ENCODE results near the gene MUC5B. TPM values are rescaled to one million over a fixed set of nuclear protein-coding genes. Genes with fewer than 3 reads are reported as not detected.
"Not testable (repeated sequence)": the region's sequence is repeated elsewhere in the genome, so short reads cannot be mapped to it uniquely, and the experiment has no call there.

MUC5B gene
- total RNA-seq, 1 donor from 2014 or later = not detected

- H3K36me3 Mint-ChIP-seq (ENCODE audit: insufficient read depth) = no peaks in the 10 kb centered on the region
- H3K4me3 Mint-ChIP-seq (ENCODE audit: low read depth) = no peak overlapping the region
- DNase-seq (ENCODE audit: low spot score, unreplicated experiment) = no peak
- H3K4me1 Mint-ChIP-seq (ENCODE audit: low read depth) = no peaks in the 10 kb centered on the region
- H3K27me3 Mint-ChIP-seq = peaks cover 3% of the 10 kb centered on the region
- H3K9me3 Mint-ChIP-seq (ENCODE audit: low read depth) = no peaks in the 10 kb centered on the region
- no peak overlapping the region for H3K27ac Mint-ChIP-seq
- TF ChIP-seq, protein P1, sequence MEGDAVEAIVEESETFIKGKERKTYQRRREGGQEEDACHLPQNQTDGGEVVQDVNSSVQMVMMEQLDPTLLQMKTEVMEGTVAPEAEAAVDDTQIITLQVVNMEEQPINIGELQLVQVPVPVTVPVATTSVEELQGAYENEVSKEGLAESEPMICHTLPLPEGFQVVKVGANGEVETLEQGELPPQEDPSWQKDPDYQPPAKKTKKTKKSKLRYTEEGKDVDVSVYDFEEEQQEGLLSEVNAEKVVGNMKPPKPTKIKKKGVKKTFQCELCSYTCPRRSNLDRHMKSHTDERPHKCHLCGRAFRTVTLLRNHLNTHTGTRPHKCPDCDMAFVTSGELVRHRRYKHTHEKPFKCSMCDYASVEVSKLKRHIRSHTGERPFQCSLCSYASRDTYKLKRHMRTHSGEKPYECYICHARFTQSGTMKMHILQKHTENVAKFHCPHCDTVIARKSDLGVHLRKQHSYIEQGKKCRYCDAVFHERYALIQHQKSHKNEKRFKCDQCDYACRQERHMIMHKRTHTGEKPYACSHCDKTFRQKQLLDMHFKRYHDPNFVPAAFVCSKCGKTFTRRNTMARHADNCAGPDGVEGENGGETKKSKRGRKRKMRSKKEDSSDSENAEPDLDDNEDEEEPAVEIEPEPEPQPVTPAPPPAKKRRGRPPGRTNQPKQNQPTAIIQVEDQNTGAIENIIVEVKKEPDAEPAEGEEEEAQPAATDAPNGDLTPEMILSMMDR (IDR thresholded peaks at IDR 0.05; ENCODE audit: unreplicated experiment) = no peak
Measured at GRCh38 chr11:1179641-1180040, 43.2 kb upstream of the MUC5B start.

DNA sequence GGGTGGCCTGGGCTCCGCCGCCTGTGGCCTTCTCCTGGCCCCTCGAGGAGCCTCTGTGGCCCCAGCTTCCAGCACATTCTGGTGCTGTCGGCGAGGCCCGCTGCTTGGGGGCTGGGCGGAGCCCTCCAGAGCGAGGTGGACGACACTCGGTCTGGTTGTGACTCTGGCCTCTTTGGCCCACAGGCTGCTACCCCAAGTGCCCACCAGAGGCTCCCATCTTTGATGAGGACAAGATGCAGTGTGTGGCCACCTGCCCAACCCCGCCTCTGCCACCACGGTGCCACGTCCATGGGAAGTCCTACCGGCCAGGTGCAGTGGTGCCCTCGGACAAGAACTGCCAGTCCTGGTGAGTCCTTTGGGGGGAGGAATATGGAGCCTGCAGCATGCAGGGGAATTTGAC is 42.7 kb upstream of the MUC5B start:
- Mint-ChIP-seq H3K27ac (no peak overlapping the region), H3K36me3 (ENCODE audit: insufficient read depth) (no peaks in the 10 kb centered on the region), H3K27me3 (peaks cover 3% of the 10 kb centered on the region), H3K4me1 (ENCODE audit: low read depth) (no peaks in the 10 kb centered on the region), H3K4me3 (ENCODE audit: low read depth) (no peak overlapping the region), H3K9me3 (ENCODE audit: low read depth) (no peaks in the 10 kb centered on the region)
- no peak for DNase-seq (ENCODE audit: low spot score, unreplicated experiment)
- TF ChIP-seq, protein P1 (IDR thresholded peaks at IDR 0.05; ENCODE audit: unreplicated experiment) = no peak

- H3K27ac Mint-ChIP-seq = no peak overlapping the region
- H3K9me3 Mint-ChIP-seq (ENCODE audit: low read depth) = no peaks in the 10 kb centered on the region
- no peaks in the 10 kb centered on the region for H3K27me3 Mint-ChIP-seq
- no peak overlapping the region for H3K4me3 Mint-ChIP-seq (ENCODE audit: low read depth)
- no peaks in the 10 kb centered on the region for H3K36me3 Mint-ChIP-seq (ENCODE audit: insufficient read depth)
- TF ChIP-seq, protein P1 (IDR thresholded peaks at IDR 0.05; ENCODE audit: unreplicated experiment) = no peak
- DNase-seq (ENCODE audit: low spot score, unreplicated experiment) = no peak
- no peaks in the 10 kb centered on the region for H3K4me1 Mint-ChIP-seq (ENCODE audit: low read depth)
Measured at GRCh38 chr11:1180947-1181391, 41.9 kb upstream of the MUC5B start.

GRCh38 chr11:1181420-1181819 is 41.4 kb upstream of the MUC5B start:
- TF ChIP-seq, protein P1 (IDR thresholded peaks at IDR 0.05; ENCODE audit: unreplicated experiment) = no peak
- Mint-ChIP-seq H3K4me1 (ENCODE audit: low read depth) (no peaks in the 10 kb centered on the region), H3K36me3 (ENCODE audit: insufficient read depth) (no peaks in the 10 kb centered on the region), H3K4me3 (ENCODE audit: low read depth) (no peak overlapping the region), H3K27ac (no peak overlapping the region), H3K27me3 (no peaks in the 10 kb centered on the region), H3K9me3 (ENCODE audit: low read depth) (no peaks in the 10 kb centered on the region)
- DNase-seq (ENCODE audit: low spot score, unreplicated experiment) = no peak

DNA sequence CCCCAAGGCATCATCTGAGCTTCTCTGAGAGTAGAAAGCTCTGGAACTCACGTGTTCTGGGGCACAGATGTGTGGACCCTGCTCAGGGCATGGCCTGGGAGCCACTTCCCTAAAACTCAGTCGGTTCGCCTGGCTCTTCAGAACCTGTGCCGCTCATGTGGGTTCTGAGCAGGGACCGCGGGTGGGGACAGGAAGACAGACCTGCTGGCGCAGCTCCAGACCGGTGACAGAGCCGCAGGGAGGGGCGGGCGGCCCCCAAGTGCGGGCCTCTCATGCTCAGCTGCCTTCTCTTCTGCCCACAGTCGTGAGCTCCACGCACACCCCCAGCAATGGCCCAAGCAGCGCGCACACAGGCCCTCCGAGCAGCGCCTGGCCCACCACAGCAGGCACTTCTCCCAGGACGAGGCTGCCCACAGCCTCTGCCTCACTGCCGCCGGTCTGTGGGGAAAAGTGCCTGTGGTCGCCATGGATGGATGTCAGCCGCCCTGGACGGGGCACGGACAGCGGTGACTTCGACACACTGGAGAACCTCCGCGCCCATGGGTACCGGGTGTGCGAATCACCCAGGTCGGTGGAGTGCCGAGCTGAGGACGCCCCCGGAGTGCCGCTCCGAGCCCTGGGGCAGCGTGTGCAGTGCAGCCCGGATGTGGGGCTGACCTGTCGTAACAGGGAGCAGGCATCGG is 40.9 kb upstream of the MUC5B start:
- no peaks in the 10 kb centered on the region for H3K36me3 Mint-ChIP-seq (ENCODE audit: insufficient read depth)
- no peaks in the 10 kb centered on the region for H3K4me1 Mint-ChIP-seq (ENCODE audit: low read depth)
- no peaks in the 10 kb centered on the region for H3K27me3 Mint-ChIP-seq
- H3K4me3 Mint-ChIP-seq (ENCODE audit: low read depth) = no peak overlapping the region
- H3K27ac Mint-ChIP-seq = no peak overlapping the region
- DNase-seq (ENCODE audit: low spot score, unreplicated experiment) = no peak
- no peaks in the 10 kb centered on the region for H3K9me3 Mint-ChIP-seq (ENCODE audit: low read depth)
- TF ChIP-seq, protein P1 (IDR thresholded peaks at IDR 0.05; ENCODE audit: unreplicated experiment) = no peak

GRCh38 chr11:1184139-1184538 is 38.7 kb upstream of the MUC5B start:
- H3K36me3 Mint-ChIP-seq (ENCODE audit: insufficient read depth); H3K4me3 Mint-ChIP-seq (ENCODE audit: low read depth); H3K9me3 Mint-ChIP-seq (ENCODE audit: low read depth); H3K27ac Mint-ChIP-seq; DNase-seq (ENCODE audit: low spot score, unreplicated experiment); H3K27me3 Mint-ChIP-seq; H3K4me1 Mint-ChIP-seq (ENCODE audit: low read depth): not testable (repeated sequence)

GRCh38 chr11:1188451-1189130 is 34.3 kb upstream of the MUC5B start:
- H3K4me1 Mint-ChIP-seq (ENCODE audit: low read depth); H3K4me3 Mint-ChIP-seq (ENCODE audit: low read depth); H3K36me3 Mint-ChIP-seq (ENCODE audit: insufficient read depth); H3K27me3 Mint-ChIP-seq; H3K9me3 Mint-ChIP-seq (ENCODE audit: low read depth); H3K27ac Mint-ChIP-seq; DNase-seq (ENCODE audit: low spot score, unreplicated experiment): not testable (repeated sequence)

DNA sequence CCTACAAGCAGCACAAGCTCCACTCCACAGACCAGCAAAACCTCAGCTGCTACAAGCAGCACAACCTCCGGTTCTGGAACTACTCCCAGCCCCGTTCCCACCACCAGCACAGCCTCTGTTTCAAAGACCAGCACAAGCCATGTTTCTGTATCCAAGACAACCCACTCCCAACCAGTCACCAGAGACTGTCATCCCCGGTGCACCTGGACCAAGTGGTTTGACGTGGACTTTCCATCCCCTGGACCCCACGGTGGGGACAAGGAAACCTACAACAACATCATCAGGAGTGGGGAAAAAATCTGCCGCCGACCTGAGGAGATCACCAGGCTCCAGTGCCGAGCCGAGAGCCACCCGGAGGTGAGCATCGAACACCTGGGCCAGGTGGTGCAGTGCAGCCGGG is 33.0 kb upstream of the MUC5B start:
- not testable (repeated sequence) for H3K4me1 Mint-ChIP-seq (ENCODE audit: low read depth); H3K36me3 Mint-ChIP-seq (ENCODE audit: insufficient read depth)

More for the DNA sequence above, 33.0 kb upstream of the MUC5B start:
- H3K4me3 Mint-ChIP-seq (ENCODE audit: low read depth); H3K27me3 Mint-ChIP-seq; H3K9me3 Mint-ChIP-seq (ENCODE audit: low read depth); H3K27ac Mint-ChIP-seq; DNase-seq (ENCODE audit: low spot score, unreplicated experiment): not testable (repeated sequence)

All from progenitor cell of endocrine pancreas (in vitro differentiated cells).